ENCODE data around the gene QRFP. TPM values are rescaled to one million over a fixed set of nuclear protein-coding genes. Genes with fewer than 3 reads are reported as not detected.
"Not testable (repeated sequence)": the region's sequence is repeated elsewhere in the genome, so short reads cannot be mapped to it uniquely, and the experiment has no call there.

QRFP gene
- total RNA-seq, 2 donors from 2014 or later, result not detected

DNA sequence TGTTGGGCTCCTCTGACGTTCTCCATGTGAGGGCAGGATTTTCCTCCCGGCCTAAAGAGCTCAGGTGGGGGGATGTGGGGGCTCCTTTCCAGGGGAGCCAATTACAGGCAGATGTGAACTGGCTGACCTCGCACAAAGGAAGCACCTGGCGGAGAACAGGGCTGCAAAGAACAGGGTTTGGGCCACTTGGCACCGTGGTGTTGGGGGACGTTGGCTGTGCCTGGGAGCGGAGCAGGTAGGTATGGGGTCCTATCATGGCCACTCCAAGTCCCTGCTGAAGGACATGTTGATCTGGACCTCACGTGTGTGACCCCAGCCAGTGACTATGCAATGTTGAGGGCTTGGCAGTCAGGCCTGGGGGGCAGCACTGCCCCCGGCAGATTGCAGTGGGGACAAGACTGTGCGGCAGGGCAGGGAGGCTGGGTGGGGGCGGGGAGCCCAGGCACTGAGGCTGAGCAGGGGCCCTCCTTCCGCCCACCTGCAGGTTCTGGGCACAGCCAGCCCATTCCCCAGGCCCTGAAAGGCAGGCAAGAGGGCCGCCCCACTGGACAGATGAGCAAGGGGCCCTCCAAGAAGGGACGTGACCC is 23.0 kb upstream of the QRFP start:
- ATAC-seq (replicated peaks in 1 of 2), result no peak
- Mint-ChIP-seq H3K4me3 (no peak overlapping the region), H3K9me3 (no peaks in the 10 kb centered on the region), H3K36me3 (ENCODE audit: insufficient read depth in 2 of 2) (no peaks in the 10 kb centered on the region), H3K27ac (no peak overlapping the region), H3K27me3 (ENCODE audit: low read depth) (peaks cover 8% of the 10 kb centered on the region), H3K4me1 (ENCODE audit: low read depth) (no peaks in the 10 kb centered on the region)
- no peak for DNase-seq

DNA sequence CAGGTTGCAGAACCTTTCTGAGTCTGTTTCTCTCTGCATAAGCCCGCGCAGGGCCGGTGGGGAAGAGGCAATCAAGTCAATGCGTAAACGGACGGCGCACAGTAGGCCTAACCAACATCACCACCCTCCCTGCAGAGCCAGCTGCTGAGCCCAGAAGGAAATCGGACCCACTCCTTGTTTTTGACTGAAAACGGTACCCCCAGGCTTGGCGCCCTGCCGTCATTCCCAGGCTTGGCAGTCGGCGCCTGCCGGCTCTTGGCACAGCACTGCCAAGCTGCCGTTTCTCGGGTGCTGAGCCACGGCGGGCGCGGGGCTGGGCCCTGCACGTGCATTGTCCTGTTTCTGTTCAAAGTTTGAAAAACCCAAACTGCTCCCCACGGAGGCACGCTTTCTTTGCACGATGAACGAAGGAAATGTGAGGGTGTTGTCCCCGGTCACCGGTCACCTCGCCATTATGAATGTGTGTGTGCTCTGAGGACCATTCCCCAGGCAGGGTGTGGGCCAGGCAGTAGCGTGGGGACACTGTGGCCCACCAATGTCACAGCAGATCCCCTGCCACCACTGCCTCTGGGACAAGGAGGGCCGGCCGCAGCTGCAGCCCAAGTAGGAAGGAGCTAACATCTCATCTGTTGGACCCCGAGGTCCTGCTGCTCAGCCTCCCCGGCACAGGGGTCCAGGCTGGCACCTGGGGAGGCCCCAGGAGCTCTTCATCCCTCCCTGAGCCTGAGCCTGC is 22.4 kb upstream of the QRFP start:
- Mint-ChIP-seq H3K4me1 (ENCODE audit: low read depth) (no peaks in the 10 kb centered on the region), H3K4me3 (no peak overlapping the region), H3K9me3 (no peaks in the 10 kb centered on the region), H3K27ac (no peak overlapping the region), H3K27me3 (ENCODE audit: low read depth) (peaks cover 8% of the 10 kb centered on the region), H3K36me3 (ENCODE audit: insufficient read depth in 2 of 2) (no peaks in the 10 kb centered on the region)
- no peak for ATAC-seq (replicated peaks in 1 of 2)
- DNase-seq, result no peak

DNA sequence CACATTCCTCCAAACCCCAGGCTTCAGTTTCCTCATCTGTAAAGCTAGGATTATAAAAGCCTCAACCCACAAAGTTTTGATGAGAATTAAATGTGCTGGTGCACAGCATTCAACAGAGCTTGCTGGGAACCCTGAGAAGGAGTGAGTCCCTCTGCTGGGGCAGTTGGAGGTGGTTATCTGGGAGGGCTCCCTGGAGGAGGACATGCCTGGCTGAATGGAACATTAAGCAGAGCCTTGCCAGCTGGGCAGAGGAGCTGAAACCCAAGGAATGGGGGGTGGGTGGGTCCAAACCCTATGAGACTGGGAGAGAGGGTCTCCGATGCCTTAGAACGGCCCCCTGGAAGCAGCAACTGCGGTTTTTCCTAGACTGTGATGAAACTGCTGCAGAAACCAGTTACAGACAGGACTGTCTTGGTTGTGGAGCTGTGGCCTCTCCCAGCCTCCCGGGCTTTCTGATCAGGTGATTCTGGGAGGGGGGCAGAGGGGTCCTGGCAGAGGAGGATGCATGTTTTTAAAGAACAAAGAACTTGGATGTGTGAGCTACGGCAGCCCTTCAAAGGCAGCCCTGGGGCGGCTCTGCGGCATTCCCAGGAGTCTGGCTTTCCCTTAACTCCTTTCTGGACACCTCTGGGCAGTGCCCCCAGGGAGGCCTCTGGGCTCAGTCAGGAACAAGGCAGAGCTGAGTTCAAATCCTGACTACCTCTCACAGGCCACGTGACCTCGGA is 21.7 kb upstream of the QRFP start:
- peaks cover 8% of the 10 kb centered on the region for H3K27me3 Mint-ChIP-seq (ENCODE audit: low read depth)
- ATAC-seq (replicated peaks in 1 of 2), result no peak
- H3K36me3 Mint-ChIP-seq (ENCODE audit: insufficient read depth in 2 of 2), result no peaks in the 10 kb centered on the region
- H3K4me3 Mint-ChIP-seq, result no peak overlapping the region
- no peak overlapping the region for H3K27ac Mint-ChIP-seq
- no peaks in the 10 kb centered on the region for H3K9me3 Mint-ChIP-seq
- no peak for DNase-seq
- H3K4me1 Mint-ChIP-seq (ENCODE audit: low read depth), result no peaks in the 10 kb centered on the region

DNA sequence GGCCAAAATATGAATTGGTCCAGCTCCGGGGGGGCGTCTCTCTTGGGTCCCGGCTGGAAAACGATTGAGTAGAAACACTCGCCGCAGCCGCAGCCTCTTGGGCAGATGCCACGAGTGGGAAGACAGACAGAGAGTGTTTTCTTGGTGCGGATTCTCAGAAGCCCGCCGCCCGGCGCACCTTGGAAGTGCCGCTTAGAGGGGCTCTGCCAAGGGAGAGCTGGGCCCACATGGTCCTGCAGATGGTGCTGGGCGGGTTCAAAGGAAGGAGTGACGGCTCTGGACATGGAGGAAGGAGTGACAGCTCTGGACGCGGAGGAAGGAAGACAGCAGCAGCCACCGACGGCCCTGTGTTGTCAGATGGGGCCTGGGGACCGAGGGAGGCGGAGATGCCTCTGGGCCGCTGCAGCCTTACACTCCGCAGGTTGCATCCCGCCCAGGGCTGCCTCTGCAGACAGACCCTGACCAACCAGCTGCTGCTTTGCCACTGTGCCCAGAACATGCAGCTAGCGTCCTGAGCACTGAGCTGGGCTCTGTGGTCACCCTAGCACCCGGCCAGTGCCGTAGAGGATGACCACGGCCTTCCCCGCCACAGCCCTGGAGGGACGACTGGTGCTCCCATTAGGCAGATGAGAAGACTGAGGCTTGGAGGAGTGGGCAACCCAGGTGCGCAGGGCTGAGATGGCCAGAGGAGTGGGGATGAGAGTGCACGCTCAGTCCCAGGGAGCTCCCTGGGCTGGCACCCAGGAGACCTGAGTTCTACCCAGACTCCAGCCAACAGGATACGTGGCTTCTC is 20.8 kb upstream of the QRFP start:
- no peak overlapping the region for H3K4me3 Mint-ChIP-seq
- no peak overlapping the region for H3K27ac Mint-ChIP-seq
- no peaks in the 10 kb centered on the region for H3K9me3 Mint-ChIP-seq
- H3K36me3 Mint-ChIP-seq (ENCODE audit: insufficient read depth in 2 of 2), result no peaks in the 10 kb centered on the region
- no peak for ATAC-seq (replicated peaks in 1 of 2)
- H3K4me1 Mint-ChIP-seq (ENCODE audit: low read depth), result no peaks in the 10 kb centered on the region
- DNase-seq, result no peak
- H3K27me3 Mint-ChIP-seq (ENCODE audit: low read depth), result peaks cover 2% of the 10 kb centered on the region

DNA sequence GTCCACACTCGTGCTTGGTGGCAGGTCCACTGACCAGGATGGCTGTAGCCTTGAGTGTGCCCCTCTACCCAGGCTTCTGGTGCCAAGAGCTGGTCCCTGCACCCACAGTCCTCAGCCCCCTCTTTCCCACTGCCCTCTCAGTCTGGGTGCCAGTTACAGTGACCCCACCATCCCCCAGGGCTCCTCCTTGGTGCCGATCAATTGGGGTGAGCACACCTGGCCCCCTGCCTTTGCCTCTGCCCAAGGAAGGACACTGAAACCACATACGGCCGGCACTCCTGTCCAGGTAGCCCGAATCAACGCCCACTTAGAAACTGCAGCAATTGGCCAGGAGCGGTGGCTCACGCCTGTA is 18.5 kb upstream of the QRFP start:
- ATAC-seq (replicated peaks in 1 of 2), result no peak
- Mint-ChIP-seq H3K27ac (no peak overlapping the region), H3K4me3 (no peak overlapping the region), H3K9me3 (no peaks in the 10 kb centered on the region), H3K4me1 (ENCODE audit: low read depth) (peaks cover 4% of the 10 kb centered on the region), H3K36me3 (ENCODE audit: insufficient read depth in 2 of 2) (no peaks in the 10 kb centered on the region), H3K27me3 (ENCODE audit: low read depth) (no peaks in the 10 kb centered on the region)
- no peak for DNase-seq

DNA sequence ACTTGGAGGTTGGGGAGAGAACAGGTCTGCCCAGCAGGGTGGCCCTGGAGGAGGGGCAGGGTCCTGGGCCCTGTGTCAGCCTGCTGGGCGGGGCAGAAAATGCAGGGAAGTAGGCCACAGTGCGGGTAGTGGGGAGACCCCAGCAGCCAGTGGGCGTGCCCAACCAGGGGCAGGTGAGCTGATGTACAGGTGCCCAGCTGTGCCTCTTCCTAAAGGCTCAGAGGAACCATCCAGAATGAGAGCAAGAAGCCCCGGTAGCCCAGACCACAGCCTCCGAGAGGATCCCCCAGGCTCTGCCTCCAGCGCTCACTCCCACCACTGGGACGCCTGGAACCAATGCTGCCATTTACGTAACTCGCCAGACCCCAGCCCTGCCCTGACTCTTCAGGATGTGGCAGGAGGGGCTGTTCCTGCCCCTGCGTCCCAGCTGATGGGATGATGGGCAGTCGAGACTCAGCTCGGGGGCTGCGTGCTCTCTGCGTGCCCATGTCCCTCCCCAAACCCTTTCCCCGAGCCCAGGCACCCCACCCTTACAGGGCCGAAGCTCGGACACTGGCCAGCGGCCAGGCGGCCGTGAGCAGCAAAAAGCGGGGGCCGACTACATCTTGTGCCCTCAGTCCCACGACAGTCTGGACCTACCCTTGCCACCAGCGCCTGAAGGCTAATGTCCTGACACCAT is 17.9 kb upstream of the QRFP start:
- ATAC-seq (replicated peaks in 1 of 2) (no peak), DNase-seq (no peak)
- Mint-ChIP-seq H3K36me3 (ENCODE audit: insufficient read depth in 2 of 2) (no peaks in the 10 kb centered on the region), H3K27ac (no peak overlapping the region), H3K4me1 (ENCODE audit: low read depth) (peaks cover 4% of the 10 kb centered on the region), H3K27me3 (ENCODE audit: low read depth) (no peaks in the 10 kb centered on the region), H3K9me3 (no peaks in the 10 kb centered on the region), H3K4me3 (no peak overlapping the region)

DNA sequence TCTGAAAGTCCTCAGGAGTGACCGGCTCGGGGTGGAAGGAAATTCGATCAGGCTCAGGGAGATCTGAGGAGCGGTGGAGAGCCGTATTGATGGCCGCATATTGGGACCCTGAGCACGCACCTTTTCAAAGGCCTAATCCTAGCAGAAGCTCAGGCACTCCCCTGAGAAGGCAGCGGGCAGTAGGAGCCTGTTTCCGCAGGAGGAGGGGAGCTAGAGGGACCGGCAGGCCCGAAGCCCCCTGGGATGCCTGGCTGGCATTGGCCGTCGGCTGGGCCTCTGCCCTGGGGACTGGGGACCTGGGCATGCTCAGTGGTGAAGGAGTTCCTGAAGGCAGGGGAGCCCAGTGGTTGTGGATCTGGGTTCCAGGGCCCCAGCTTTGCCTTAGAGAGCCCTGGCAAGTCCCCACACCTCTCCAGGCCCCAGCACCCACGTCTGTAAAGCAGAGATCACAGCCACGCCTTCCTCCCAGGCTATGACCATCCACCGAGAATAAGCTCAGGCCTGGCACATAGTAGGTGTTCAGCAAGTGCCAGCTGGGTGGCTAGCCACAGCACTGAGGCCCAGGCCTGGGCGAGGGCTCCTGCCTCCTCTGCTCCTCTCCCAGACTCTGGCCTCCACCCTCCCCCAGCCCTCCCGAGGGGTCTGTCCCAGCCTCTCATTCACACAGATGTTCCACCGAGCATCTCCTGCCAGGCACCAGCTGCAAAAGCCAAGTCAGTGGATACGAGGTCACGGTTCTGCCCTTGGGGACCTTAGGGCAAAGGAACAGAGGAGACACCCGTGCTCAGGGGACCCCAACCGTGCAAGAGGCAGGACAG is 17.2 kb upstream of the QRFP start:
- Mint-ChIP-seq H3K9me3 (no peaks in the 10 kb centered on the region), H3K4me3 (no peak overlapping the region), H3K27ac (no peak overlapping the region), H3K4me1 (ENCODE audit: low read depth) (peaks cover 4% of the 10 kb centered on the region), H3K27me3 (ENCODE audit: low read depth) (no peaks in the 10 kb centered on the region), H3K36me3 (ENCODE audit: insufficient read depth in 2 of 2) (no peaks in the 10 kb centered on the region)
- ATAC-seq (replicated peaks in 1 of 2), result no peak
- no peak for DNase-seq

DNA sequence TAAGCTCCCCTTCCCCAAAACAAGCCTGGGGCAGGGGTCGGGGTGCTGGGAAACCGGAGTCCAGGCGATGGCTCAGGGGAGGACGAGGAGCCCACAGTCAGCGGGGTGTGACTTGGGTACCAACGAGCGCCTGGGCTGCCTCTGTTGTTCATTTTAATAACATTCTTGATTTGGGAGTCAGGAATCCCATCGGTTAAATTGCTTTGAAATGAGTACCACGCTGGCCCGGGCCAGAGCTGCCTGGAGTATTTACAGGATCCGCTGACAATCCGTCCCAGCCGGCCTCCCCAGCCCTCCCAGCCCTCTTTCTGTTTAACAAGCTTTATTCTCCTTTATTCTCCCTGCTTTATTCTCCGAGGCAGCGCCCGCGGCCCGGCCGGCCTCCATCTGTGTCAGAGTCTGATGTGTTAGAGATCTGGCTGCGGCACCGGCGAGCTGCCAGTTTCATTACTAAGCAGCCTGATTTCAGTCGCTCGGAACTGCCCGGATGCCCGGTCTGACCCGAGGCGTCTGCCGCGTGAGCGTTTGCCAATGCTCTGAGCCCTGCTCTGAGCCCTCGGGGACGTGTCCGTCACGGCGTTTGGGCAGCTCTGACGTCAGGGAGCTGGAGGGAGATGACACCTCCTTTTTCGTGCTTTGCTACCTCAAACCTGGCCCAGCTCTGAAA is 16.5 kb upstream of the QRFP start:
- Mint-ChIP-seq H3K36me3 (ENCODE audit: insufficient read depth in 2 of 2) (no peaks in the 10 kb centered on the region), H3K4me3 (no peak overlapping the region), H3K9me3 (no peaks in the 10 kb centered on the region)

DNA sequence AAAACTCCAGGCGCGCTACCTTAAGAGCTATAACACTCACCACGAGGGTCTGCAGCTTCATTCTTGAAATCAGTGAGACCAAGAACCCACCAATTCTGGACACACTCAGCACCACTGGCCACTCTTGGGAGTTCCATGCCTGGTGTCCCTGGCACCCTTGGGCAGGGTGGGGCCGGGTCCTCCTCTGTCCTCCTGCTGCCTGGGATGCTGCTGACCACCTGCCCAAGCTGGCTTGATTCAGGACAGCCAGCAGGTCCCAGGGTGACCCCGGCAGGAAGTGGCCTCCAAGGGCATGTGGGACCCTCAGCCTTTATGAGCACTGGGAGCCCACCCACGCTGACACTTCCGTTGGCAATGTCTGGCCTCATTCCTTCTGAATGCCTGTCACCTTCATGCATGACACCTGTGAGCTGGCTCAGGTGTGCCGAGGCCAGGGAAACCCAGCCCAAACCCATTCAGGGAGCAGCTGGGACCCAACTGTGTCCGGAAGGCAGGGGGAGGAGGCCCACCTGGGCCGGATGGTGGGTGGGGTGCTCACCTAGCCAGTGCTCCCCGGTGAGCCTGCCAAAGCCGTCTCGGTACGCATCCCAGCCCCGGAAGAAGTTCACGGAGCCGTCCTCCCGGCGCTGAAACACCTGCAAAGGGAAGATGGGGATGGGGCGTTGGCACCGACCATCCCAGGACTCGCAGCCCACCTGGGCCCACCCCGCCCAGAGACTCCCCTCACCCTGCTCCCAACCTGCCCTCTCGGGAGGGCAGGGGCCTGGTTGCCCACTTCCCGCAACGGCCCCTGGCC is 14.8 kb upstream of the QRFP start:
- Mint-ChIP-seq H3K36me3 (ENCODE audit: insufficient read depth in 2 of 2) (no peaks in the 10 kb centered on the region), H3K27ac (no peak overlapping the region), H3K4me3 (no peak overlapping the region), H3K4me1 (ENCODE audit: low read depth) (peaks cover 4% of the 10 kb centered on the region), H3K27me3 (ENCODE audit: low read depth) (no peaks in the 10 kb centered on the region), H3K9me3 (no peaks in the 10 kb centered on the region)
- ATAC-seq (replicated peaks in 1 of 2), result no peak
- no peak for DNase-seq

More for the DNA sequence above, 16.5 kb upstream of the QRFP start:
- ATAC-seq (replicated peaks in 1 of 2), result no peak
- Mint-ChIP-seq H3K27me3 (ENCODE audit: low read depth) (no peaks in the 10 kb centered on the region), H3K27ac (no peak overlapping the region), H3K4me1 (ENCODE audit: low read depth) (peaks cover 4% of the 10 kb centered on the region)
- no peak for DNase-seq

DNA sequence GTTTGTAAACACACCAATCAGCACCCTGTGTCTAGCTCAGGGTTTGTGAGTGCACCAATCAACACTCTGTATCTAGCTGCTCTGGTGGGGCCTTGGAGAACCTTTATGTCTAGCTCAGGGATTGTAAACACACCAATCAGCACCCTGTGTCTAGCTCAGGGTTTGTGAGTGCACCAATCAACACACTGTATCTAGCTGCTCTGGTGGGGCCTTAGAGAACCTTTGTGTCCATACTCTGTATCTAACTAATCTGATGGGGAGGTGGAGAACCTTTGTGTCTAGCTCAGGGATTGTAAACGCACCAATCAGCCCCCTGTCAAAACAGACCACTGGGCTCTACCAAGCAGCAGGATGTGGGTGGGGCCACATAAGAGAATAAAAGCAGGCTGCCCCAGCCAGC is 14.1 kb upstream of the QRFP start:
- not testable (repeated sequence) for H3K36me3 Mint-ChIP-seq (ENCODE audit: insufficient read depth in 2 of 2); DNase-seq; H3K4me3 Mint-ChIP-seq; H3K27ac Mint-ChIP-seq; ATAC-seq (replicated peaks in 1 of 2); H3K9me3 Mint-ChIP-seq; H3K27me3 Mint-ChIP-seq (ENCODE audit: low read depth); H3K4me1 Mint-ChIP-seq (ENCODE audit: low read depth)

DNA sequence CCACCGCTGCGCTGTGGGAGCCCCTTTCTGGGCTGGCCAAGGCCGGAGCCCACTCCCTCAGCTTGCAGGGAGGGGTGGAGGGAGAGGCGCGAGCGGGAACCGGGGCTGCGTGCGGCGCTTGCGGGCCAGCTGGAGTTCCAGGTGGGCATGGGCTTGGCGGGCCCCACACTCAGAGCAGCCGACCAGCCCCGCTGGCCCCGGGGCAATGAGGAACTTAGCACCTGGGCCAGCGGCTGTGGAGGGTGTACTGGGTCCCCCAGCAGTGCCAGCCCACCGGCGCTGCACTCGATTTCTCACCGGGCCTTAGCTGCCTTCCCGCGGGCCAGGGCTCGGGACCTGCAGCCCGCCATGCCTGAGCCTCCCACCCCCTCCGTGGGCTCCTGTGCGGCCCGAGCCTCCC is 13.4 kb upstream of the QRFP start:
- not testable (repeated sequence) for H3K27me3 Mint-ChIP-seq (ENCODE audit: low read depth); ATAC-seq (replicated peaks in 1 of 2); H3K27ac Mint-ChIP-seq; H3K9me3 Mint-ChIP-seq; H3K36me3 Mint-ChIP-seq (ENCODE audit: insufficient read depth in 2 of 2); H3K4me1 Mint-ChIP-seq (ENCODE audit: low read depth); H3K4me3 Mint-ChIP-seq; DNase-seq

Data from activated T-cell treated with anti-CD3 and anti-CD28 coated beads, Interleukin-2, amount 50 U/mL, for 72 hours (primary cell).